ENCODE measurements around the gene FOXN3. TPM values are rescaled to one million over a fixed set of nuclear protein-coding genes. Genes with fewer than 3 reads are reported as not detected.

Gene FOXN3
- total RNA-seq, 1 experiment from 2014 or later: 125 TPM

DNA sequence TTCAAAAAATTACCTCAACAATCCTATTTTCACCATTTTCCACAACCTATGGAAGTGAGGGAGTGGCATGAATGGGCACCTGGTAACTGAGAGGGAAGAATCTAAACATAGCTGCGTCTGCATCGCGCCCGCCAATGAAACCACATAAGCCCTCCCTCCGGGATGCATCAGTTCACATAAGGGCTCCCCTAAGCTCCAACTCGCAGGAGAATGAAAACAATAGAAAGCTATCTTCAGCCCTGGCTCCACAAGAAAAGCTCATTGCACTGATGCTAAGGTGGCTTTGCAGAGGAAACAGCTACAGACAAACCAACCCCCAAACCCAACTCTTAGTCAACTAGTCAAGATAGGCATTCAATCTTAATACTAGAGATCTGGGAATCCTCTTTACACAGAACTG is 173.3 kb downstream of the FOXN3 start:
- Histone ChIP-seq H2BK5ac (ENCODE audit: insufficient read length, low read length) (no peak overlapping the region), H3T11ph (ENCODE audit: low read length) (no peak overlapping the region), H2BK15ac (ENCODE audit: low read depth, low read length) (no peak overlapping the region), H3K79me1 (ENCODE audit: insufficient read depth, low read depth, low read length, poor library complexity, severe bottlenecking) (peaks cover 10% of the 10 kb centered on the region), H3K56ac (ENCODE audit: insufficient read length, low read depth, low read length) (no peak overlapping the region), H3K27me3 (ENCODE audit: insufficient read depth, low read length) (no peaks in the 10 kb centered on the region), H3K14ac (ENCODE audit: insufficient read depth, low read length) (no peak overlapping the region), H3K79me2 (ENCODE audit: insufficient read depth, low read length) (peaks cover 9% of the 10 kb centered on the region; the same call in 1 of the 2 replicates), H4K5ac (ENCODE audit: insufficient read length, low read depth, low read length) (no peak overlapping the region), H3K27ac (ENCODE audit: insufficient read length, low read depth, low read length) (no peak overlapping the region), H3K4me1 (ENCODE audit: insufficient read depth, low read length) (peaks cover 16% of the 10 kb centered on the region), H3K4ac (ENCODE audit: low read depth, low read length) (no peak overlapping the region), H3K23ac (ENCODE audit: insufficient read length, low read depth, low read length) (no peak overlapping the region), H2AK5ac (ENCODE audit: insufficient read length, low read length) (no peak overlapping the region), H3K4me2 (ENCODE audit: insufficient read depth, insufficient read length, low read length) (no peak overlapping the region), H2BK12ac (ENCODE audit: insufficient read length, low read depth, low read length) (no peak overlapping the region), H4K20me1 (ENCODE audit: control insufficient read depth, insufficient read depth, insufficient read length) (peaks cover 4% of the 10 kb centered on the region), H3K23me2 (ENCODE audit: insufficient read length, low read depth, low read length, poor library complexity, severe bottlenecking) (no peaks in the 10 kb centered on the region), H3K9me3 (ENCODE audit: control insufficient read depth, low read depth, low read length) (no peaks in the 10 kb centered on the region), H3K9ac (ENCODE audit: extremely low read depth, insufficient read length, low read length) (no peak overlapping the region), H3K18ac (ENCODE audit: insufficient read length, low read depth, low read length) (no peak overlapping the region), H4K91ac (ENCODE audit: insufficient read length, low read depth, low read length) (no peak overlapping the region), H2BK20ac (ENCODE audit: low read depth, low read length, poor library complexity, severe bottlenecking) (no peak overlapping the region), H2BK120ac (ENCODE audit: low read depth, low read length, poor library complexity, severe bottlenecking) (no peak overlapping the region), H2AFZ (ENCODE audit: low read length) (no peak overlapping the region), H4K8ac (replicated peaks; ENCODE audit: insufficient read length, low read depth, low read length) (no peak overlapping the region)
- TF ChIP-seq, protein P1, sequence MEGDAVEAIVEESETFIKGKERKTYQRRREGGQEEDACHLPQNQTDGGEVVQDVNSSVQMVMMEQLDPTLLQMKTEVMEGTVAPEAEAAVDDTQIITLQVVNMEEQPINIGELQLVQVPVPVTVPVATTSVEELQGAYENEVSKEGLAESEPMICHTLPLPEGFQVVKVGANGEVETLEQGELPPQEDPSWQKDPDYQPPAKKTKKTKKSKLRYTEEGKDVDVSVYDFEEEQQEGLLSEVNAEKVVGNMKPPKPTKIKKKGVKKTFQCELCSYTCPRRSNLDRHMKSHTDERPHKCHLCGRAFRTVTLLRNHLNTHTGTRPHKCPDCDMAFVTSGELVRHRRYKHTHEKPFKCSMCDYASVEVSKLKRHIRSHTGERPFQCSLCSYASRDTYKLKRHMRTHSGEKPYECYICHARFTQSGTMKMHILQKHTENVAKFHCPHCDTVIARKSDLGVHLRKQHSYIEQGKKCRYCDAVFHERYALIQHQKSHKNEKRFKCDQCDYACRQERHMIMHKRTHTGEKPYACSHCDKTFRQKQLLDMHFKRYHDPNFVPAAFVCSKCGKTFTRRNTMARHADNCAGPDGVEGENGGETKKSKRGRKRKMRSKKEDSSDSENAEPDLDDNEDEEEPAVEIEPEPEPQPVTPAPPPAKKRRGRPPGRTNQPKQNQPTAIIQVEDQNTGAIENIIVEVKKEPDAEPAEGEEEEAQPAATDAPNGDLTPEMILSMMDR (conservative IDR thresholded peaks at IDR 0.05): no peak
- no CpG with 5 or more reads among the region's 6 CpGs for WGBS (ENCODE audit: extremely low coverage, insufficient read length, low lambda C conversion rate)
- Mint-ChIP-seq H3K9me3 (no peaks in the 10 kb centered on the region), H3K27ac (peak overlapping the region; percentile 18 to 65 (median 24); a peak in 4 of 7 replicates), H3K4me1 (peaks cover 36 to 38% of the 10 kb centered on the region in 2 experiments), H3K27me3 (ENCODE audit: low read depth) (no peaks in the 10 kb centered on the region), H3K36me3 (ENCODE audit: insufficient read depth in 1 of 3, low read depth in 3 of 3) (peaks cover 3 to 17% (median 5%) of the 10 kb centered on the region in 3 experiments; a peak in 5 of 7 replicates), H3K4me3 (peak overlapping the region in 1 of 2 experiments; percentile 10; a peak in 1 of 5 replicates)
- DNase-seq: no peak
